ENCODE measurements around the gene PPP6R2. TPM values are rescaled to one million over a fixed set of nuclear protein-coding genes. Genes with fewer than 3 reads are reported as not detected.
A peak's percentile ranks its signal among the peaks of the same experiment; 100 is the strongest.
"Not testable (repeated sequence)": the region's sequence is repeated elsewhere in the genome, so short reads cannot be mapped to it uniquely, and the experiment has no call there.

Gene PPP6R2
- polyA plus RNA-seq, 5 donors: 33.1 to 54.7 (median 41.0) TPM

DNA sequence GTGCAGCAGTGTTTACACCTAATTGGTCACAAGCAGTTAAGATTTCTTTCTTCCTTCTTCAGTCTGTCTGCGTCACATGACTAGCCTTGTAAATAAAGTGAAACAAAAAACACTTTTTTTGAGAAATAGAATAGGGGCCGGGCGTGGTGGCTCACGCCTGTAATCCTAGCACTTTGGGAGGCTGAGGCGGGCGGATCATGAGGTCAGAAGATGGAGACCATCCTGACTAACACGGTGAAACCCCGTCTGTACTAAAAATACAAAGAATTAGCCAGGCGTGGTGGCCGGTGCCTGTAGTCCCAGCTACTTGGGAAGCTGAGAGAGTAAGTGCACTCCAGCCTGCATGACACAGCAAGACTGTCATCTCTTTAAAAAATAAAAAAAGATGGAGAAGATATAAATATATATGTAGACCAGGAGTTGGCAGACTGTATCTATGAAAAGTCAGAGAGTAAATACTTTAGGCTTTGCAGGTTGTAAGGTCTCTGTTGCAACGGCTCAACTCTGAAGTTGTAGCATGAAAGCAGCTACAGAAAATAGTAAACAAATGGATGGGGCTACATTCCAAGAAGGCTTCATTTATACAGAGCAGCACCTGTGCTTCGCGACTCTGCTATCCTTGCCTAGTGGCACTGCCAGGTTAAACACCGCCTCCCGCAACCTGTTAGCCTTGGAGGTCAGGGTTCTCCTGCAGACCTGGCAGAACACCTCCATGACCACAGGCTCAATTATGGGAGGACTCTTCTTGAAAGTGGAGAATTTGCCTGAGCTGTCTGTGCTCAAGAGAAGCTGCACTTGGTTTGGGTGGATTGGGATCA is 55.9 kb downstream of the PPP6R2 start:
- DNase-seq: no peak

DNA sequence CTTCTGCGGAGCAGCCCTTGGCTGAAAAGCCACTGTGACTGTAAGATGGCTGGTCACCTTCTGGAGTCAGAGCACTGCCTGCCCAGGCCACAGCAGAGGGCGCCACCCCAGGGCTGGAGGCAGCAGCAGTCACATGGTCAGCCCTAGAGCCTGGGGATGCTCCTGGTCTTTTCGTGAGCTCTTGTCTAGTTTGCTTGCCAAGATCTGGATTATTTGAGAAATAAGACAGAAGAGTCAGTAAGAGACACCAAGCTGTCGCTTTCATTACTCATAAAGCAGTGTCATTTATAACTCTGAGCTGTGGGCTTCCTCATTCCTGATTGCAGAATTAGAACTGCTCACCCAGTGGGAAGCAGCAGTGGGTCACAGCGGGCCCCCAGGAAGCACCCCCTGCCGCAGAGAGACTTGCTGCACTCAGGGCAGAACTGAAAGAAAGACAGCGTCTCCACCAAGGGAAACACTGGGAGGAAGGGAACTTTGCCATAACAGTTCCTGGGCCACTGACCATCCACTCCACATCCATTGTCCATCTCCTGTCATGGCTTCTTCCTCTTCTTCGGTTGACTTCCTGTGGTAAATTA is 56.7 kb downstream of the PPP6R2 start:
- no peak for DNase-seq

DNA sequence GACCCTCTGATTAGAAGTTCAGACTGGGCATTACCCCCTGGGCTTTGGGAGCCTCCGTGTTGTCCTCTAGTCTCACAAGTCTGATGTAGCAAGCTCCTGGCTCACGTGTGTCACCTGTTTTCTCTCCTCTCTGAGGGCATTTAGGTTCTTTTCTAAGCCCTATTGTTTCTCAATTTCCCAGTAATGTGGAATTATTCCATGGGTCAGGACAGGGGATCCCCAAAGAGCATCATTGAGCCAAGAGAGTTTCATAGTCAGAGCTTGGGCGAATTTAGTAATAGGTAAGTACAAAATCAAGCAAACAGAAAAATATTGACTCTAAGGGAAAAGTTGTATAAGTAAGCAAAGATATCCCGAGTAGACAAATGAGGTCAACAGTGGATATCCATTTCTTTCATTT is 57.3 kb downstream of the PPP6R2 start:
- no peak for DNase-seq

DNA sequence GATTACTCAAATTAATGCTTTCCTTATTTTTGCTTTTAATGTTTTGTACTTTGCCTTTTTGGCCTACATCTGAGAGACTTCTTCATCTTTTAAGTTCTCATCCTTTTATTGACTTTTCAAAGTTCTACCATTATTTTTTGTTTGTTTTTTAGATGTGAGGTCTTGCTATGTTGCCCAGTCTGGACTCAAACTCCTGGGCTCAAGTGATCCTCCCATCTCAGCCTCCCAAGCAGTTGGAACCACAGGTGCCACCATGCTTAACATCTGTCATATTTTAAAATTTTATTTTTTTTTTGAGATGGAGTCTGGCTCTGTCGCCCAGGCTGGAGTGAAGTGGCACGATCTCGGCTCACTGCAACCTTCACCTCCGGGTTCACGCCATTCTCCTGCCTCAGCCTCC is 57.8 kb downstream of the PPP6R2 start:
- no peak for DNase-seq

DNA sequence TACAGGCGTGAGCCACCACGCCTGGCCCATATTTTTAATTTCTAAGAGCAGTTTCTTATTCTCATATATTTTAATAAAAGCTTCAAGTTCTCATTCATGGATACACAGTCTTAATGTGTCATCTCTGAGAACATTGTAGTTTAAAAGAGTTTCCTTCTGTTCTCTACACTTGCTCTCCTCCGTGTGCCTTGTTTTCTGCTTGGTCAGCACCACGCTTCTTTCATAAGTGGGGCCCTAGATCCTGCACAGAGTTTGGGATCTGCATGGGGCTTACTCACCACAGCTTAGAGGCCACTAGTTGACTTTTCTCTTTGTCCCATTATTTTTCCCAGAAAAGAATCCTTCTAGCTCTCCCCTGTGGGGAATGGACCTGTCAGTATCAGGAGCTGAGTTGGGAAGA is 58.8 kb downstream of the PPP6R2 start:
- DNase-seq: no peak

DNA sequence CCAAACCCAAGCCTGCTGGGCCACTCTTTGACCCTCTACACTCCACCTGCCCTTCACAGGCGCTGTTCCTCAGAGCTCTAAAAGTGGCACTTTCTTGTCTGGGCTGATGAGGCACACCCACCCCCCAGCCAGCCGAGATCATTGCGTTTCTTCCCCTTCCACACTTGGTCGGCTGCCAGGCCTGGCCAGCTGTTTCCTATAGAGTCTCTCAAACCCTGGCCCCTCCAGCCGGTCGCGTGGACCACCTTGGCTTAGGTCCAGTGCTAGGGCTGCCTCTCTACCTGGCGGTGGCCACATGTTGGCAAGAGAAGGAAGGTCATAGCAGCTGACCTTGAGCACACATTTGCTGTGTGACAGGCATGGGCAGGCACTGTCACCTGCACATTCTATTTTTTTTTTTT is 60.6 kb downstream of the PPP6R2 start:
- peak; percentile 47 to 56 for DNase-seq

DNA sequence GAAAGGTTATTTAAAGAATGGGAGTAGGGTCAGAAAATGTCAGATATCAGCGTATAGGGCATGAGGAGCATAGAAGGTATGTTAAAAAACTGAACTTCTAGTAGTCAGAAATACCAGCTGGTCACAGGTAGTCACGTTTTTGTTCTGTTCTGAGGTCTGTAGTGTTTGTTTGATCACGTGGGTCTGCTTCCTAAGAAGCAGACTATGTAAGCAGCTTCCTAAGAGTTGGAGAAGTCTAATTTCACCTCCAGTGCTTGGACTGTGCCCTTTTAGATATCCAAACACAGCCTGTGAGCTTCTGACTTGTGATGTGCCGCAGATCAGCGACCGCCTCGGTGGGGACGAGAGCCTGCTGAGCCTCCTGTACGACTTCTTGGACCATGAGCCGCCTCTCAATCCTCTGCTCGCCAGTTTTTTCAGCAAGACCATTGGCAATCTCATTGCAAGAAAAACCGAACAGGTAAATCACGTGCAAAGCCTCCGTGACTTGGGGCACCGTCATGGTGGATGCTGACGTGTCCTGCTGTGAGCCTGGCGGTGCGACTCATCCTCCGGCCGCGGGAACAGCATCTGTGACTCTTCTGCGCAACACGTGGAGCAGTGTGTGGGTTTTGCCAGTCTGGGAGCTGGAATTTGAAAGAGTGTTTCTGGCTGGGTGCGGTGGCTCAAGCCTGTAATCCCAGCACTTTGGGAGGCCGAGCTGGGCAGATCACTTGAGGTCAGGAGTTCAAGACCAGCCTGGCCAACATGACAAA is 63.5 kb downstream of the PPP6R2 start:
- no peak for DNase-seq

DNA sequence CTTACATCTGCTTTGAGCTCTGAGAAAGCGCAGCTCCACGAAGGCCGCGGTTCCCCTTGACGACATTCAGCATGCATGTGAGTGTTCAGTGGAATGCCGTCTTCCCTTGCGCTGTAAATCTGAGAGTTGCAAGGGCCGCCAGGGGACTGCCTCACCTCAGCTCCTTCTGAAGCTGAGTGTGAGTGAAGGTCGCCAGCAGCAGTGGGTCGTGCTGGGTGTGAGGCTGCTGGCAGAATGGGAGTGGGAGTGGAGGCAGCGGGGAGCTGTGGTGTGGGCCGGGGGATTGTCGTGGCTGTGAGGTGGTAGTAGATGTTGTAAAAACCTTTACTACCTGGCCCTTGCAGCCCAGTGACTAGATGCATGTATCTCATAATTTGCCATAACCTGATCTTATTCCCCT is 65.2 kb downstream of the PPP6R2 start:
- DNase-seq: no peak

DNA sequence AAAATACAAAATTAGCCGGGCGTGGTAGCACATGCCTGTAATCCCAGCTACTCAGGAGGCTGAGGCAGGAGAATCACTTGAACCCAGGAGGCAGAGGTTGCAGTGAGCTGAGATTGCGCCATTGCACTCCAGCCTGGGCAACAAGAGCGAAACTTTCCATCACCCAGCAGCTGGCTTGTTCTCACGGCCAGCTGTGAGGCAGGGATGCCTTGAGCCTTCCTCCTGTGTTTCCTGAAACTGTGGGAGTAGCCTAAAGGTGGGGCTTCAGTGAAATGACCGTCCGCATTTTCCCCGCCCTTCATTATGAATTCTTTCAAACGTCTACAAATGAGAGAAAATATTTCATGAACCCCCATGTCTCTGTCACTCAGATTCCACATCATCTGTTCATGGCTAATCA is 65.8 kb downstream of the PPP6R2 start:
- DNase-seq: not testable (repeated sequence)

DNA sequence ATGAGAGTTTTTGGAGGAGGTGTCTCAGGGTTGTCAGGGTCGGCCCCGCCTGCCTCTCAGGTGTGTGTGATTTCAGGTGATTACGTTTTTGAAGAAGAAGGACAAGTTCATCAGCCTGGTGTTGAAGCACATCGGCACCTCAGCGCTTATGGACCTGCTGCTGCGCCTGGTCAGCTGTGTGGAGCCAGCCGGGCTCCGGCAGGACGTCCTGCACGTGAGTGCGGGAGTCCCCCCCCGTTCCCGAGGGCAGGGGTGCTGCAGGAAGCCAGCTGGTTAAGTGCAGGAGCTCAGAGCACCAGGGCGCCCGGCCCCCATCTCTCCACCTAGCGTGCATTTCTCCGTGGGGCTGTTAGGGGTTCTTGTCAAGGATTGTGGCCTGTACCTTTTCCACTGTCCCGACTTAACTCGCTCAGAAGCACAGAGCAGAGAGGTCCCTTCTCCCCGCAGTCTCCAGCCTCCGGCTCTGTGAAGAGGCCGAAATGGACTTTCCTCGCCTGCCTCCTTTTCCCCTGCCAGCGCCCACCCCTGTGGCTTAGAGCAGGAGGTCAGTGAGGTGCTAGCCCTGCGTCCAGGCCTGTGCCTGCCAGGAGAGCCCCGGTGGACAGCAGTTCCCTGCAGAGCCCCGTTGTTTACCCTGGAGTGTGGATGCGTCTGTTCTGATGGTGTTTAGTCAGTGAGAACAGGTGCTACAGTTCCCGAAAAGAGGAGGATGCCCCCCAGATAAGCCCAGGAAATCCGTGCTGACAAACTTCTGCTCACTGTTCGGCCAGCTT is 71.5 kb downstream of the PPP6R2 start:
- DNase-seq: no peak

DNA sequence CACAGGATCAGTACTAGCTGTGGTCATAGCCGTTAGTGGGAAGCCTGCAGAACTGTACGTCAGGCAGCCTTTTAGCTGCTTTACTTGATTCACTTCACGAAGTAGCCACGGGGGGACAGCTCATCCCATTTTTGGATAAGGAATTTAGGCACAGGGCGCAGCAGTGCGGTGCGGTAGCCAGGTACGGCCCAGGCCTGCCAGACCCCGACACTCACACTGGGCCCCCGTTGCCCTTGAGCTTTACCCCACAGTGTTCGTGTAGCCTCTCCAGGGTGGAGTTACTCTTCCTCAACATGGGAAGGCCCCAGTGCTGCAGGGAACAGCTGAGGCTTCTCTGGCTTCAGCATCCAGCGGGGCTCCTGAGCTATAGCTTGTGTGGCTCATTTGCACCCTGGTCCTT is 72.3 kb downstream of the PPP6R2 start:
- DNase-seq: no peak

DNA sequence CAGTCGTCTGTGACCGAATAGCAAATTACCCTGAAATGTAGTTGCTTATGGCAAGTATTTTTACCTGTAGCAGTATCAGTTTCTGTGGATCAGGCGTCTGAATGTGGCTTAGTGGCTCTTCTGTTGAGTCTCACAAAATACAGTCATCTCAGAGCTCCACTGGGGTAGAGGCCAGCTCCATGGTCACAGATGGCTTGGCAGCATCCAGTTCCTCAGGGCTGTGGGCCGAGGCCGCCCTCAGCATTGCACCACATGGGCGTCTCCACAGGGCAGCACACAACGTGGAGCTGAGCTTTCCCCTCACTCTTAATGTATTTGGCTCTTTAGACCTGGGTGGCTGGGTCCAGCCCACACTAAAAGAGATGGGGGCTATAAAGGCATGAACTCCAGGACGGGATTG is 73.9 kb downstream of the PPP6R2 start:
- no peak for DNase-seq

DNA sequence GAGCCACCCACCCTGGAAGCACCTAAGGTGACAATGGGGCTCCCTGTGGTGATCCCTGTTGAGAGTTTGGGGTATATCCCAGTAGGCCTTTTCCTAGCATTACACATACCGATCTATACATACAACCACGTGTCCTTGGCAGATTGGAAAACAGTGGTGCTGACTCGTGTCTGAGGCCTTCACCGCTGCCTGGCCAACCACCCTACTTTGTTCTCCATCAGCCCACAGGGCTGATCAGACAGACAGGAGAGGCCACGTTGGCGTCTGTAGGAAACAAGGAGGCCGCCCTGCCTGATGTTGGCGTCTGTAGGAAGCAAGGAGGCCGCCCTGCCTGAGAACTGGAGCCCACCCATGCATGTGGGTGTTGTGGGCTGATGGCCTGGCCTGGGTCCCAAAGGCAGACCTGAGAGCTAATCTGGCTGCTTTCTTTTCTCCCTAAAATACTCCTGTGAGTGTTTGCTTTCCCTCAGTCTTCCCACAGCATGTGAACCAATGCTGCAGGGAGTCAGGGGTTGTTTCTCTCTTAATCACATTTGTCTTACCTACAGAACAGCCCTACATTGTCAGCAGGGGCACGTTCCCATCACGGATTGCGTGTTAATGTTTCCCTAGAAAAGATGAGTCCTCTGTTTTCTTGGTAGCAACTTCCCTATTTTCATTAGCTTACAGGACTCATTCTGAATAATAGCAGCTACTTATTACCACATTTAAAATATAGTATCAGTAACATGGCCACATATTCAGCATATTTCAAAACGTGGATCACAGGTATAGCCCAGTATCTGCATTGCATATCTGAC is 74.5 kb downstream of the PPP6R2 start:
- no peak for DNase-seq

DNA sequence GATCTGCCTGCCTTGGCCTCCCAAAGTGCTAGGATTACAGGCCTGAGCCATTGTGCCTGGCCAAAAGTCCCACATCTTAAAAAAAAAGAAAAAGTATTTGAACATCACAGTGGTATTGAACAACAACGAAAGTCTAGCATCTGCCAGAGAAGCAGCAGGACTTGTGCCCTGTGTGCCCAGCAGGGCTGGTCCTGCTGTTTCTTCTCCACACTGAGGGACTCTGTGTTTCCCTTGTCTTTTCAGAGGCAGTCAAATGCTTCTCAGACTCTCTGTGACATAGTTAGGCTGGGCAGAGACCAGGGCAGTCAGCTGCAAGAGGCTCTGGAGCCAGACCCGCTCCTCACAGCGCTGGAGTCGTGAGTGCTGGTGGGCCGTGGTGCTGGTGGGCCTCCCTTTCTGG is 75.5 kb downstream of the PPP6R2 start:
- no peak for DNase-seq

DNA sequence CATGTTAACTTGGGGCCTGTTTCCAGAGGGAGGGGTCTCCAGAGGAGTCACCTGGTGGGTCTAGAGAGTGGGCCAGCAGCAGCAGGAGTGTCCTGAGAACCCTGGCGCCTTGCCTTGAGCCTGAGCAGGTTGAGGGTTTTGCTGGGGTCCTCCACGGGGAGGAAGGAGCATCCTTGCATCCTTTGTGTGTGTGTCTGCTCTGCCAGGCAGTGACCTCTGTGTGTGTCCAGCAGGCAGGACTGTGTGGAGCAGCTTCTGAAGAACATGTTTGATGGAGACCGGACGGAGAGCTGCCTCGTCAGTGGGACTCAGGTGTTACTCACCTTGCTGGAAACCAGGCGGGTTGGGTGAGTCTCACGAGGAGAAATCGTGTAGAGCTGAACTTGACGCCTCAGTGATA is 76.0 kb downstream of the PPP6R2 start:
- no peak for DNase-seq

DNA sequence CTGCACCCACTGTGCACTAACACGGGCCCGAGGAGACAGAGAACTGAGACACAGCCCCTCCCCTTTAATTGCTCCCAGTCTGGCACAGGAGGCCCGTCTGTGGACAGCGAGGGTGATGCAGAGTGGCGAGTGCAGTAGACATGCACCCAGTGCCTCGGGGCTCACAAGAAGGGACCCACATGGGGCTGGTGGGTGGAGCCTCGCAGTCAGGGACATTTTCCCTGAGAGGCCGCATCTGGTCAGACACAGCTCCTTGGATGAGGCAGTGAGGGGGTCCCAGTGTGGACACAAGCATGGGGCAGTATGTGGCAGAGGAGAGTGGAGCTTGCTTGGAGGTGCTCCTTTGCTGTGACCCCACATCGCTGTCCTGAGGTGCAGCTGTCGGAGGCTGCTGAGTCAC is 76.9 kb downstream of the PPP6R2 start:
- DNase-seq: no peak

DNA sequence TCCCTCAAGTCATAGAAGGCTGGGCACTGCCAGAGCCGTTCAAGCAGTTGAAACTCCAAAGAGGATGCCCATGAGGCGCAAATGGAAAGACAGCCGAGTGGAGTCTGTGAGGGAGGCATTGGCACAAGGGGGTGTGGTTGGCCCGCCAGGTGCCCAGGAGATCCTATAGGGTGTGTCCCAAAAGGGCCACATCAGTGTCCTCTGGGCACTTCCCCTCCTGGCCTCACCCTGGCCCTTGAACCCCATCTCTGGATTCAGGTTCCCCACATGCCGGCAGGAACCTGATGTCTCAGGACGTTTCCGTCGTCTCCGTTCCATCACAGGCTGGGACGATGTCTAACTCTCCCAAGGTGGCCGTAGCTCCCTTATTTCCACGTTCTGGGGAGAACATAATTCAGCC is 77.5 kb downstream of the PPP6R2 start:
- no peak for DNase-seq

DNA sequence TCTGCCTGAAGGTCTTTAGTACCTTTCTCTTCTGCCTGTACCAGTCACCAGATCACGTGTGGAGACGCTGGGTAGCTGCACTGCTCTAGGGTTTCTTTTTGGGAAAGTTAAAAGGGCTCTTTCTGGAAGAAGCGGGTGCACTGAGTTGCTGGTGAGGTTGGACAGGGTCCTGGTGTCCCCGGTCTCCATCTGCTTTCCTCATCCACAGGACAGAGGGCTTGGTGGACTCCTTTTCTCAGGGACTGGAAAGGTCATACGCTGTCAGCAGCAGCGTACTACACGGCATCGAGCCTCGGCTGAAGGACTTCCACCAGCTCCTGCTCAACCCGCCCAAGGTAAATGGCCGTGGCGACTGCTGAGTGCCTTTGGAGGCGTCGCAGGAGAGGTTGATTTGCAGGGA is 78.9 kb downstream of the PPP6R2 start:
- DNase-seq: no peak

DNA sequence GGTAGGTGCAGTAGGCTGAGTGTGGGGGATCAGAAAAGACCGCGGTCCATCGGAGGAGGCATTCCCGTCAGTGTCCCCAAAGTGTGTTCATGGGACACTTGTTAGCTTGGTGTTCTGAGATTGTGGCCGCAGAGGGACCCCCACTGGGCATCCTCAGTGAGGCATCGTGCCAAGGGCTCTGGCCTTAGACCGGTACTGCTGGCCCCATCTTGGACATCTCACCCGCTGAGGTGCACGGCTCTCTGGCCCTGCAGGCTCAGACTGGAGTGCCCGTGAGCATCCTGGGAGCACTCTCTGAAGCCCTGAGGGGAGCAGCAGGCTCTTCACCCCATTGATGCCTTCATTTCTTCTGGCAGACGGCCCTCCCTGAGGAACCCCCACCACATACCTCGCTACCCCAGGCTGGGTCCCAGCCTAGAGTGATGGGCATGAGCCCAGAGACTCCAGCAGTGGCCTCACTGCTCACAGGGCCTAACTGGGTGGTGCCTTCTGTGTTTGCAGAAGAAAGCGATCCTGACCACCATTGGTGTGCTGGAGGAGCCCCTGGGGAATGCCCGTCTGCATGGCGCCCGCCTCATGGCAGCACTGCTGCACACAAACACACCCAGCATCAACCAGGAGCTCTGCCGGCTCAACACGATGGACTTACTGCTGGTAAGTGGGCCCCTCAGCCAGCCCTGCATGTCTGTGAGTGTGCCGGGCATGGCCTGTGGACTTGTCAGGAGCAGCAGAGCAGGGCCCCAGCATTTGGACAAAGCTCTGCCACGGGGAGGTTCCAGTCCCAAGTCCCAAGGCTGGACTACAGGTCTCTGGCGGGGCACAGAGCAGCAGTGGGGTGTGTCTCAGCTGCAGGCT is 80.1 kb downstream of the PPP6R2 start:
- DNase-seq: no peak

DNA sequence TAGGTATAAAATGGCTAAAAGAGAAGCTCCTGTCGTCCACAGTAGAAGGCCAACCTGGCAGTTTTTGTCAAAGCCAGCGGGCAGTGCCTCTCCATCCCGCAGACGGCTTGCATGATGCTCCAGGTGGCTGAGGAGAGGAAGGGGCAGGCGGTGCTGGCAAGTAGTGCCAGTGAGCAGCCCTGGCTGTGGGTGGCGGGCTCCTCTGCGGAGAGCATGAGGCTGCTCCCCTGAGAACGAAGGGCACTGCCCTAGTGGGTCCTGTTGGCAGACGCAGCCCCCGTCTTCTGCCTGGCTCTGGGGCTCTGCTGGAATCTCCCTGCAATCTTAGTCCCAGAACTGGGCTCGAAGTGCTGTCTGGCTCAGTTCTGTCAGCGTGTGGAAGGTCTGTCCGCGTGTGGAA is 80.8 kb downstream of the PPP6R2 start:
- no peak for DNase-seq

Measured in right lung (tissue), 5 donors.